HG03432 (cell line): Measurements from ENCODE around the gene ATRX.
A peak's percentile ranks its signal among the peaks of the same experiment; 100 is the strongest.
"Not testable (repeated sequence)": the region's sequence is repeated elsewhere in the genome, so short reads cannot be mapped to it uniquely, and the experiment has no call there.

Source experiments
- ATAC-seq: cut with Tn5 transposase; IDR thresholded peaks from one replicate; pipeline ENCODE4 v1.9.1; 2021; ENCODE audit warnings: mild to moderate bottlenecking, moderate library complexity; ENCODE audit not compliant: unreplicated experiment

ATRX gene

GRCh38 chrX:77785486-77786364, at the start of gene ATRX:
Gene ATRX, minus strand, starts transcription at chrX:77786216. Its CDS starts 215 bp downstream, at chrX:77786001.
- ATAC-seq, result peak; percentile 98

- not testable (repeated sequence) for ATAC-seq
These were observed 45.5 kb upstream of the ATRX start for GRCh38 chrX:77831544-77831943.

- ATAC-seq, result not testable (repeated sequence)
These were observed 36.0 kb upstream of the ATRX start for GRCh38 chrX:77821989-77822388.

- ATAC-seq, result no peak
These were observed 34.2 kb upstream of the ATRX start for GRCh38 chrX:77820091-77820727.

GRCh38 chrX:77814210-77814609, 28.2 kb upstream of the ATRX start:
- no peak for ATAC-seq

GRCh38 chrX:77802201-77802600, 16.2 kb upstream of the ATRX start:
- ATAC-seq, result no peak

GRCh38 chrX:77795124-77795523, 9.1 kb upstream of the ATRX start:
- no peak for ATAC-seq

- ATAC-seq, result no peak
These were observed 7.9 kb upstream of the ATRX start for GRCh38 chrX:77793946-77794345.

GRCh38 chrX:77788050-77788449, 2.0 kb upstream of the ATRX start:
- ATAC-seq, result no peak

GRCh38 chrX:77786365-77786680, 307 bp upstream of the ATRX start:
- peak; percentile 15 for ATAC-seq

- ATAC-seq, result peak; percentile 55
These were observed 6.3 kb downstream of the ATRX start for GRCh38 chrX:77779695-77780094.

GRCh38 chrX:77776659-77777058, 9.4 kb downstream of the ATRX start:
- no peak for ATAC-seq

GRCh38 chrX:77771601-77772000, 14.4 kb downstream of the ATRX start:
- no peak for ATAC-seq

- no peak for ATAC-seq
These were observed 17.2 kb downstream of the ATRX start for GRCh38 chrX:77768787-77769186.

GRCh38 chrX:77766212-77766611, 19.8 kb downstream of the ATRX start:
- ATAC-seq, result not testable (repeated sequence)

- ATAC-seq, result no peak
These were observed 30.5 kb downstream of the ATRX start for GRCh38 chrX:77755561-77755960.

- ATAC-seq, result not testable (repeated sequence)
These were observed 32.1 kb downstream of the ATRX start for GRCh38 chrX:77753942-77754341.

GRCh38 chrX:77749695-77750094, 36.3 kb downstream of the ATRX start:
- no peak for ATAC-seq

- no peak for ATAC-seq
These were observed 42.3 kb downstream of the ATRX start for GRCh38 chrX:77743720-77744119.

GRCh38 chrX:77742788-77743476, 43.1 kb downstream of the ATRX start:
- ATAC-seq, result no peak

- no peak for ATAC-seq
These were observed 45.6 kb downstream of the ATRX start for GRCh38 chrX:77740376-77740905.
